HG03521 (cell line): ENCODE results near the gene ZNF519.
"Not testable (repeated sequence)": the region's sequence is repeated elsewhere in the genome, so short reads cannot be mapped to it uniquely, and the experiment has no call there.

ENCODE experiments used
- ATAC-seq: cut with Tn5 transposase; IDR thresholded peaks from one replicate; pipeline ENCODE4 v1.9.1; 2021; ENCODE audit warnings: mild to moderate bottlenecking, moderate library complexity; ENCODE audit not compliant: unreplicated experiment

The ZNF519 gene

GRCh38 chr18:14132271-14132700 is at the start of gene ZNF519:
ZNF519 (minus strand) TSS chr18:14132435; CDS start chr18:14132277, 158 bp downstream.
- peak; percentile 100 for ATAC-seq

- no peak for ATAC-seq
These were observed 47.1 kb upstream of the ZNF519 start for GRCh38 chr18:14179306-14179705.

GRCh38 chr18:14178321-14179196 is 46.3 kb upstream of the ZNF519 start:
- ATAC-seq, result peak; percentile 89

GRCh38 chr18:14177540-14178320 is 45.5 kb upstream of the ZNF519 start:
- not testable (repeated sequence) for ATAC-seq

- ATAC-seq, result not testable (repeated sequence)
These were observed 43.2 kb upstream of the ZNF519 start for GRCh38 chr18:14175404-14175803.

- no peak for ATAC-seq
These were observed 42.5 kb upstream of the ZNF519 start for GRCh38 chr18:14174706-14175085.

GRCh38 chr18:14174002-14174705 is 41.9 kb upstream of the ZNF519 start:
- not testable (repeated sequence) for ATAC-seq

GRCh38 chr18:14173116-14173951 is 41.1 kb upstream of the ZNF519 start:
- not testable (repeated sequence) for ATAC-seq

GRCh38 chr18:14172142-14173115 is 40.2 kb upstream of the ZNF519 start:
- not testable (repeated sequence) for ATAC-seq

- ATAC-seq, result not testable (repeated sequence)
These were observed 39.3 kb upstream of the ZNF519 start for GRCh38 chr18:14171301-14172141.

- ATAC-seq, result not testable (repeated sequence)
These were observed 38.3 kb upstream of the ZNF519 start for GRCh38 chr18:14170367-14171036.

- not testable (repeated sequence) for ATAC-seq
These were observed 30.7 kb upstream of the ZNF519 start for GRCh38 chr18:14162915-14163314.

GRCh38 chr18:14151564-14152113 is 19.4 kb upstream of the ZNF519 start:
- ATAC-seq, result not testable (repeated sequence)

- not testable (repeated sequence) for ATAC-seq
These were observed 18.5 kb upstream of the ZNF519 start for GRCh38 chr18:14150766-14151165.

- not testable (repeated sequence) for ATAC-seq
These were observed 17.7 kb upstream of the ZNF519 start for GRCh38 chr18:14149916-14150420.

GRCh38 chr18:14149121-14149850 is 17.1 kb upstream of the ZNF519 start:
- ATAC-seq, result not testable (repeated sequence)
